Urothelium cell line (cell line): Measurements from ENCODE around the gene RHOT1.
"Not testable (repeated sequence)": the region's sequence is repeated elsewhere in the genome, so short reads cannot be mapped to it uniquely, and the experiment has no call there.

ENCODE experiments used
- DNase-seq: peaks from one replicate; pipeline ENCODE4 v3.0.0; 2011; ENCODE audit warnings: low spot score, mixed read lengths
- FAIRE-seq: peaks from 2 replicates; lab custom pipeline; 2011; peaks lifted over from hg19 to GRCh38; lab: Jason Lieb, UNC

RHOT1 gene

GRCh38 chr17:32142038-32142856 lies at the start of gene RHOT1:
Gene RHOT1 (plus strand): TSS chr17:32142502. CDS start chr17:32142693, 191 bp downstream.
- FAIRE-seq (no peak), DNase-seq (peak; percentile 86)

DNA sequence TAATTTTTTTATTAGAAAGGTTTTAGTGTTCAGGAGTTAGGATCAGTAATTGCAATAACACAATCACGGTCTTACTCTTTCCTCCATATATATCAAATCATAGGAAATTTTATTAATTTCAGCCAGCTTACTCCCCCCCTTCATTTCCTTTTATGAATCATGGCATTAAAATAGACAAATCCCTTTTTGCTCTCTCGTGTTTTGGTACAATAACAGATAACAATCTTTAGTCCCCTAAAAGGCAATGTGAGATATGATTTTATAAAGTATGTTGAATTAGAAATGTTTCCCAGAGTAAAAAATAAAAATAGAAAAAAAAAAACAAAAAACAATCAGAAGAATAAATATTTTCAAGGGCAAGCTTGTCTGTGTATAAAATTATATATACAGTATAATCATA lies 42.6 kb upstream of the RHOT1 start:
- DNase-seq: no peak
- FAIRE-seq: no peak

- FAIRE-seq, DNase-seq: not testable (repeated sequence)
Measured at GRCh38 chr17:32100323-32100722, 42.0 kb upstream of the RHOT1 start.

DNA sequence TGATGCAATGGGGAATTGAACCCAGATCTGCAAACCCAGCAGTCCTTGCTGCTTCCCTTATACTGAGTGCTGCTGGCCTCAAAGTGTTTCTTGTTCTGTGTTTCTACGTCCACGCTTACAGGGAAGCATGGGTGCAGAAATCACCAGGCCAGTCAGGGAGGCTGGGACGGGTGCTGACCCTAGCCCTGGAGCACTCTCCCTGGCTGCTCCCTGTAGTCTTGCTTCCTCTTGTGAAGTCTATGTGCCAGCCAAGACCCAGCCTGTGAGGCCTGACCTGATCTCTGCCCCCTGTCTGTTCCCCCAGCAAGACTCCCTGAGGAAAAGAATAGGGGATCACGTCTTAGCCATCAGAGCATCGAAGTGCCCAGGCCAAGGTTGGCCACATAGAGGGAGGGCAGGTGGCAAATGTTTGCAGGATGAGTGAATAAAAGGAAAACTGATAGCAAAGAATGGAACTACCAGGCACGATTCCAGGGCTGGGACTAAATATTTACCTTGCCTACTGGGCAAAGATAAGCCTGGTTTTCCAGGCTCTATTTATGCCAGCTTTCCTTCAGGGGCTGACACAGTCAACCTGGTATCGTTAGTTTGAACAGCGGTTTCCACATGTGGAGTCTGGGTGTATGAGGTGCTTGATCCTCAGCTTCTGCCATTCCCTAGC lies 41.2 kb upstream of the RHOT1 start:
- DNase-seq (no peak), FAIRE-seq (no peak)

DNA sequence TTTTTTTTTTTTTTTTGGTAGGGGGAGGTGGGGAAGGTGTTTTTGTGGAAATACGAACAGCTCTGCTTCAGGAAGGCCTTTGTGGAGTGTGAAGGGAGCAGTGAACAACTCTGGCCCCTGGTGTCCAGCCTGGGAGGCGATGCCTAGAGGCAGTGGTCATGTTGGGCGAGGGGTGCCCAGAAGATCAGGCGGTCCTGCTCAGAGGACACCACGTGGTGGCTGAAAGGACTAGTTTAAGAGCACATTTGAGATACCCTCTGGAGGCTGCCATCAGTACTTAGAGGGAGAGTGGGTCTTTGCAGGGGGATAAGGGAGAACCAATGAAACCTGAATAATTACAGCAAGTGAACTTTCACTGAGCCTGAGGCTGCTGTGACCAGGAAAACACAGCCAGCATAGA lies 40.1 kb upstream of the RHOT1 start:
- FAIRE-seq (no peak), DNase-seq (no peak)

- no peak for FAIRE-seq
- DNase-seq: peak; percentile 41
Measured at GRCh38 chr17:32102646-32103186, 39.6 kb upstream of the RHOT1 start.

- FAIRE-seq: no peak
- no peak for DNase-seq
Measured at GRCh38 chr17:32103476-32104113, 38.7 kb upstream of the RHOT1 start.

- DNase-seq (no peak), FAIRE-seq (no peak)
Measured at GRCh38 chr17:32104158-32104557, 38.1 kb upstream of the RHOT1 start.

DNA sequence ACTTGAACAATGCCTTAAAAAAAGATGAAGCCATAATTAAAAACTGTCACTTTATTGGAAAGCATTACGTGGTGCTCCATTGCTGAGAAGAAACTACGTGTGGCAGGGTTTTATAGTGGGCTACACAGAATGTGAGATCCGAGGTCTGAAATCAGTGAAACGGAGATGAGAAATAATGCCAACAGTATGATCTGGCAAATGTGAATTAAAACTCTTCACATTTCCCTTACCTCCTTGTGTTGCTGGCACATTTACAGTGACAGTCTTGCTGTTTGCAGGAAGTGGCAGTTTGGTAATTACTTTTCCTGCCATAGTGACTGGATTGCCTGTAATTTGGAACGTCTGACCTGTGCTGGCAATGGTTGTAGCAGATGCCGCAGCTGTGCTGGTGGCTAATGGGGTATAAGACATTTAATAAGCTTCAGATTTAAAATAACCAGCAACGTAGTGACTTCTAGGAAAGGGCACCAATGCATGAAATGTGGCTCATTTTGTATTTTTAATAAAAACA lies 35.8 kb upstream of the RHOT1 start:
- peak; percentile 86 for FAIRE-seq
- DNase-seq: not testable (repeated sequence)

DNA sequence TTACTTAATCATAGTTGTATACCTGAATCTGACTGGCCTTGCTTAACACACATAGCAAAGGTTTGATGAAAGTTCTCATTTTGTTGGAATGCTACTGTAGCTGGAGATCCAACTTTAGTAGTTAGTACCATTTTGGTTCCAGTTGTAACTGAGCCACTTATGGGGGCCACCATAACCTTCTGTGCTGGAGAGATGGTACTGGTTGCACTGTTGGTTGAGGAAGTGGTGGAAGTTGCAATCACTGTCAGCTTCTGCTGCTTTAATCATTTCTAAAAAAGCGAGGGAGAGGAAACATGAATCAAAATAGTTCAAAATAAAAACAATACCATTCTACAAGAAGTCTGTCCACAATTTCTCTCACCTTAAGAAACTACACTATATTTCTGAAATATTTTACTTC lies 35.1 kb upstream of the RHOT1 start:
- not testable (repeated sequence) for FAIRE-seq, DNase-seq

DNA sequence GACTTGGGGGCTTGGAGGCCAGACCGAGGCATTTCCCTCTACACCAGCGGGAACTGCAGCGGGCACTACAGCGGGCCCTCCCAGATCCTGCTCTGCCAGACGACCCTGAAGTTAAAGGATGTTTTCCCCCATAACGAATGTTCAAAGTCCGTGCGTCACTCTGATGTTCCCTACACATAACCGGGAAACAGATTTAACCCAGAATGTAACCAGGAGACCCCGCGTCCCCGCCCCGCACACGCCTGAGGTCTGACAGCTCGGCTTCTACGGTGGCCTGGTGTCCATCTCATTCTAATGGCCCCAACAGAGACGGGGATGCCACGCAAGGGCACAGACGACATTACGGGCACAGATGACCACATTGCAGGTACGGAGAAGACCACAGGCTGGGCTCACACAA lies 31.7 kb upstream of the RHOT1 start:
- FAIRE-seq (no peak), DNase-seq (no peak)

- FAIRE-seq: no peak
- peak; percentile 31 for DNase-seq
Measured at GRCh38 chr17:32111141-32111771, 31.0 kb upstream of the RHOT1 start.

- no peak for FAIRE-seq
- DNase-seq: no peak
Measured at GRCh38 chr17:32112416-32112815, 29.9 kb upstream of the RHOT1 start.

- no peak for FAIRE-seq
- no peak for DNase-seq
Measured at GRCh38 chr17:32114536-32114935, 27.8 kb upstream of the RHOT1 start.

- DNase-seq, FAIRE-seq: not testable (repeated sequence)
Measured at GRCh38 chr17:32115546-32115945, 26.8 kb upstream of the RHOT1 start.

- DNase-seq (no peak), FAIRE-seq (no peak)
Measured at GRCh38 chr17:32116937-32117336, 25.4 kb upstream of the RHOT1 start.

DNA sequence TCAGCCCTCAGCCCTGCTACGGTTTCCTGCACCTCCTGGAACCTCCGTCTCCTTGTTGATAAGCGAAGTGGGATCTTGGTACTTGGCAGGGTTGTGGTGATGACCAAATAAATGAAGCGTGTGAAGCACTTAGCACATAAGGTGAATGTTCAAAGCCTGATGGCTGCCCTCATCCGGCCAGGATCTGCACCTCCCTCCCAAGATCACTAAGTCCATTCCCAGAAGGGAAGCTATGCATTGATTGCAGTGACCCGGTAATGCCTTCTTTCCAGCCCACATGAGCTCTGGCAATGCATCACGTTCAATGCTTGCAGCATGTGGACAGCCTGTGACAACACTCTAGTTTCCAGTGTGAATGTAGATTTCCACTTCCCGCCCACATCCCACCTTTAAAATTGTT lies 24.9 kb upstream of the RHOT1 start:
- FAIRE-seq: no peak
- no peak for DNase-seq

DNA sequence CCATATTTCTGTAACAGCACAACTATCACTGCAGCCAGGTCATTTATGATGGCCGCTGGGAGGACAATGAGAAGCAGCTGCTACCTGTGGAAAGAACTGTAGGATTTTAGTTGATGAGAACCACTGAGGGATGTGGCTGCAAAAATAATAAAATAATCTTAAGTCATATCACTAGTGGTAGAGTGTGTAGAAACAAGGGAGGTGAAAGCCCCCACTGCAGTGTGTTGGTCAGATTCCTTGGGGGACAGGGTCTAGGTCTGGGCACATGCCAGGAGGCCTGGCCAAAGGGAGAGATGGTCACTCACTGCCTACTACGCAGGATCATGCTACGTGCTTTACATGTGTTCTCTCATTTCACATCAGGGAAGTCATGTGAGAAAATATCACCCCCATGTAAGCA lies 24.2 kb upstream of the RHOT1 start:
- DNase-seq, FAIRE-seq: not testable (repeated sequence)

DNA sequence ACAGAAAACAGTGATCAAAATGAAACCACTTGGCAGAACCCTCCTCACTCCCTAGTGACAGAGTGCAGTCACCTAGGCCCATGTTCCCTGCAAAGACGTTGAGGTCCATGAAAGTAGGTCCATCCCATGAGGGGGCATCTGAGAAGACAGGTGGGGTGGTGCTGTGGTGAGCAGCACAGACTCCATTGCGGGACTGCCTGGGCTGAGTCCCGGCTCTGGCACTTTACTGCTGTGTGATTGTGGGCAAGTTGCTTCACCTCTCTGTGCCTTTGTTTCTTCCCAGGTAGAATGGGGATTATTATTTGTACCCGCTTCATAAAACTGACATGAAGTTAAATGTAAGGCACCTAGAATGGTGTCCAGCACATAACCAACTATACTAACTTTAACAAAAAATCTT lies 23.5 kb upstream of the RHOT1 start:
- DNase-seq: no peak
- no peak for FAIRE-seq

GRCh38 chr17:32120141-32120540 lies 22.2 kb upstream of the RHOT1 start:
- FAIRE-seq: no peak
- no peak for DNase-seq

DNA sequence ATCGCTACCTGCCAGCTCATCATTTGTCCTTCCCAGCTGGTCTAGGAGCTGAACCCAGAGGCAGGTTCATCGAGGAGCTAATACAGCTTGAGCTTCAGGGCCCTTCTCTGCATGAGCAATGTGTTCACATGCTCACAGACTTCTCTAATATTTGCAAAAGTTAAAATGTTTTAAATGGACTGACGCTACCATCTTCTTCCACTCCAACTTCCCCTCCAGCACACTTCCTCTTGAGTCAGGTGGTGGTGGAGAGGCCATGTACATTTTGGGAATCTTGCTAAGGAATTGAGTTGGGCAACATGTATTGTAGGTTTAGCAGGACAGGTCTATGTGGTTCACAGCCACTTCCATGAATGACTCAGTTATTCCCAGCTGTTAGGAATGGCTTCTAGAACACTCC lies 21.6 kb upstream of the RHOT1 start:
- no peak for FAIRE-seq
- DNase-seq: no peak
